GM21723 (cell line): ENCODE data around the gene GREB1.

Source experiments
- ATAC-seq: cut with Tn5 transposase; IDR thresholded peaks from one replicate; pipeline ENCODE4 v1.9.1; 2021; ENCODE audit warnings: mild to moderate bottlenecking, moderate library complexity; ENCODE audit not compliant: unreplicated experiment

Gene GREB1

DNA sequence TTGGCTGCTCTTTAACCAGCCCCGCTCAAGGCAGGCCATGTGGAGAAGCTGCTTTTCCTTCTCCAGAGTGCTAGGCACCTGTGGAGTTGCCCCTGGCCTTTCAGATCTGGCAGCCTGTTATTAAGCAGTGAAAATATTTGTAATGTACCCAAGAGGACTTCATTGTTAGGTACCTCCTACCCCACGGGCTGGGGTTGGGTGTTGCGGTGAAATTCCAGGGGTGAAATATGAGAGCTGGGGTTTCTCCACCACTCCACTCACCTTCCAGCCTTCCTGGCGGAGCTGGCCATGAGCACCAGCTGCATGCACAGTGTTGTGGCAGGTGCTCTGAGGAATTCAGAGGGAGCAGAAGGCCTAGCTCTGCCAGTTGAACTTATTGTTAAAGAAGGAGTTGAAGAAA is 97.0 kb downstream of the GREB1 start:
- ATAC-seq, result no peak

DNA sequence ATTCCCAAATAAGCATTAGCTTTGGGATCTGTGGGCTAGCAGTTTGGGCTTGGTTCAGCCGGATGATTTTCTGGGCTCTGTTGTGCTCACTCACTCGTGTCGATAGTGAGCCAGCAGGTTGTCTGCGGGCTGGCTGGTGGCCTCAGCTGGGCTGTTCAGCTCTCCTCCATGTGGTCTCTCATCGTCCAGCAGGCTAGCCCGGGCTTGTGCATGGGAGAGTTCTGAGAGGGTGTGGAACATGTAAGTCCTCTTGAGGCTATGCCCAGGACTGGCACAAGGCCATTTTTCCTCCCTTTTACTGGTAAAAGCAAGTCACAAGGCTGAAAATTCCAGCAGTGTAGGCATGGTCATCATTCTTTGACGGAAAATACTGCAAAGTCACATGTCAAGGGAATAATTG is 97.6 kb downstream of the GREB1 start:
- no peak for ATAC-seq

DNA sequence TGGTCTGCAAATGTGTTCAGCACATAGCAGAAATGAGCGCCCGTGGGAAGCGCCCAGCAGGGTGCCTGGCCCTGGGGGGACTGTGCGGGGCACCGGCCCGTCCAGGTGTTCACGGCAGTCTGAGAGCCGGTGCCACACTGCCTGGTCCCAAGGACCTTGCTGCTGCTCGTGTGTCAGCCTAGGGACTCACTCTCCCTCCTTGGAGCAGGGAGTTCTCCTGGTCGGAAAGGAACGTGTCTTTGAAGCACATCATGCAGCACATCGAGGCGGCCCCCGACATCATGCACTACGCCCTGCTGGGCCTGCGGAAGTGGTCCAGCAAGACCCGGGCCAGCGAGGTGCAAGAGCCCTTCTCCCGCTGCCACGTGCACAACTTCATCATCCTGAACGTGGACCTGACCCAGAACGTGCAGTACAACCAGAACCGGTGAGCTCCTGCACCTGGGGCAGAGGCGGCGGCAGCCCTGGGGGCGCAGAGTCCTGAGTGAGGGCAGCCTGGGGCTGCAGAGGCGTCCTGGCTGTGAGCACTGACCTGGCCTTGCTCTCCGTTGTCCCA is 100.2 kb downstream of the GREB1 start:
- ATAC-seq, result no peak

DNA sequence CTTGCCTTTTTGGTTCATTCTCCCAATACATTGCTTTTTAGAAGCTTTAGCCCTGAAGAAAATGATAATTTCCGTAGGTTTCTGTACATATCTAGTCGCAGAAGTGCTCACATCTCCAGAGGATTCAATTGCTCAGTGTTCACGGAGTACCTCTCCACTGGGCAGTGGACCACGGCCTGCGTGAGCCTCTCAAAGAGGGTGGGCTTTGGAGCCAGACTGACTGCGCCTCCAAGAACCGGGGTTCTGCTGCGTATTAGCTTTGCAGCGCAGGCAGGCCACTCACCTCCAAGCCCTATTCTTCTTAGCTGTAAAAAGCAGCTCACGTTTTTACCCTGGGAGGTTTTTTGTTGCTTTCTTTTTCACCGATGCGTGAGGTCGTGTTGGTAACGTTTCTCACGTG is 100.7 kb downstream of the GREB1 start:
- no peak for ATAC-seq

DNA sequence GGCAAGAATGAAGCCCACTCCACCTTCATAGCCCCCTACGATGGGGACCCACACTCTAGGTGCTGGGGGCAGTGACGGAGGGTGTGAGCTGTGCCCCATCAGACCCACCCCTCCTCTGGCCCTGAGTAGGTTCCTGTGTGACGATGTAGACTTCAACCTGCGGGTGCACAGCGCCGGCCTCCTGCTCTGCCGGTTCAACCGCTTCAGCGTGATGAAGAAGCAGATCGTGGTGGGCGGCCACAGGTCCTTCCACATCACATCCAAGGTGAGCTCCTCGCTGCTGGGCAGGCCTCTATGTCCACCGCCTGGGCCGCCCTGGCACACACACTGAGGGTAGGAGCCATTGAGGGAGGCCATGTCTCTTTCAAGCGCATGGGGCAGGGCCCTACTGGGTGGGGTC is 101.3 kb downstream of the GREB1 start:
- ATAC-seq, result no peak

DNA sequence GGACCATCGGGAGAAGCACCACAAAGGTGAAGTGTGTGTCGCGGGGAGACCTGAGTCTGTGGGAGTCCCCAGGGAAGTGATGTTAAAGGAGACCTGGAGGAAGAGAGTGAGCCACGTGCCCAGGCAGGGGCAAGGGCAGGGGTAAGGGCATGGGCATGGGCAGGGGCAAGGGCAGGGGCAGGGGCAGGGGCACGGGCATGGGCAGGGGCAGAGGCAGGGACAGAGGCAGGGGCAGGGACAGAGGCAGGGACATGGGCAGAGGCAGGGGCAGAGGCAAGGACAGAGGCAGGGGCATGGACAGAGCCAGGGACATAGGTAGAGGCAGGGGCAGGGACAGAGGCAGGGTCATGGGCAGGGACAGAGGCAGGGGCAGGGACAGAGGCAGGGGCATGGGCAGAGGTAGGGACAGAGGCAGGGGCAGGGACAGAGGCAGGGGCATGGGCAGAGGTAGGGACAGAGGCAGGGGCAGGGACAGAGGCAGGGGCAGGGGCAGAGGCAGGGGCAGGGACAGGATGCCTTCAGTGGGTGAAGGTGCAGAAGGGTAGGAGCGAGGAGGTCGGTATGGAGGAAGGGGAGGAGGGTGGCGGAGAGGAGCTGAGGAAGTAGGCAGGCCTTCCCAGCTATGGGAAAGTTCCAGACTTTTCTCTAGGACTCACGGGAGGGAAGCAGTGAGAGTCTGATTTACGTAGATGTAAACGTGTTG is 102.9 kb downstream of the GREB1 start:
- ATAC-seq, result no peak

DNA sequence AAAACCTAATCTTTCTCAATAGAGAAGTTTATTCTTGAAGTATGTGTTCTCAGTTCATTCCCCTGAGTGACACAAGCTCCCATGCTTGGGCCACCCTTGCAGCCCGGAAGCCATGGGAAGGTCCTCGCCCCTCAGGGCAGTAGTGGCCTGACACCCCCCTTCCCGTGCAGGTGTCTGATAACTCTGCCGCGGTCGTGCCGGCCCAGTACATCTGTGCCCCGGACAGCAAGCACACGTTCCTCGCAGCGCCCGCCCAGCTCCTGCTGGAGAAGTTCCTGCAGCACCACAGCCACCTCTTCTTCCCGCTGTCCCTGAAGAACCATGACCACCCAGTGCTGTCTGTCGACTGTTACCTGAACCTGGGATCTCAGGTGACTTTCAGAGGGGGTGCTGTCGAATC is 103.7 kb downstream of the GREB1 start:
- ATAC-seq, result no peak

DNA sequence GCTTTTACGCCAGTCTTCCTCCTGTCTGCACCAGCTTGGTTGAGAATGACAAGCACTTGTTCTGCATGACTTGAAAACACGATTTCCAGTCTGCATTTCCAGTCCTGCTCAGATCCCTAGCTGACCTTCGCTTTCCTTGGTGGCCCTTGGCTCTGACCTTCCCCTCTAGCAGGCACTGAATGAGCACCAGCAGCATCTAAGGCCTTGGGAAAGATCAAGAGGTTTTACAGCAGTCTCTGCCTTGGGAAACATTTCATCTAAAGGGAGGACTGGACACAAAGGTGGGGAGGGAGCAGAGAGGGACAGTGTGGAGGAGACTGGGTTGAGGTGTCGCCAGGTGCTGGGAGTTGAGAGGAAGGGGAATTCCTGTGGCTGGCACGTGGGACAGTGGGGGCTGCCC is 105.7 kb downstream of the GREB1 start:
- ATAC-seq, result no peak

DNA sequence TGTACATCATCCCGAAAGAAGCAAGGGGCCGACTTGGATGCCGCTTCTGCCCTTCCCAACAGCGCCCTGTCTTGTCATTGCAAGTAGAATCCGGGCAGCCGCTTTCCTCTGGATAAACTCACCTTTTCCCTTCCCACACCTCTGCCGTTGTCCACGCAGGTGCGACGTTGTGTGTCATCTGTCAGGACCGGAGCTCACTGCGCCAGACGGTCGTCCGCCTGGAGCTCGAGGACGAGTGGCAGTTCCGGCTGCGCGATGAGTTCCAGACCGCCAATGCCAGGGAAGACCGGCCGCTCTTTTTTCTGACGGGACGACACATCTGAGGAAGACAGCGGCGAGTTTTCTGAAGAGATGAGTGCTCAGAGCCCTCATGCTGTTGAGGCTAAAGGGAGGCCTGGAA is 106.3 kb downstream of the GREB1 start:
- ATAC-seq, result no peak

DNA sequence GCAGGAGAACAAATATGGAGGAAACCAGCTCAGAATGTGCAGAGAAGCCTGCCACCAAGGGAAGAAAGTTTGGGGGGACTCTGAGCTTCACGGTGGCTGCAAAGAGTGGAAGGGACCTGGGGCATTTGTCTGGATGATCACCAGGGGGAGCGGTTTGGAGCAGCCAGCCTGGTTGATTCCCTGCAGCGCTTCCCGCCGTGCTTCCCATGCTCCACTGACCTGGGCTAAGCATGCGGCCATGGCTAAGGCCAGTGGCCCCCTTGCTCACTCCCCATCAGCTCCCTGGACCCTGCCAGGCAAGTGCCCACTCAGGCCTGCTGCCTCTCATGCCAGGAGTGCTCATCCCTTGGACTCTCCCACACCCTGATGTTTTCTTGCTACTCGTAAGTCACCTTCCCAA is 109.1 kb downstream of the GREB1 start:
- no peak for ATAC-seq

DNA sequence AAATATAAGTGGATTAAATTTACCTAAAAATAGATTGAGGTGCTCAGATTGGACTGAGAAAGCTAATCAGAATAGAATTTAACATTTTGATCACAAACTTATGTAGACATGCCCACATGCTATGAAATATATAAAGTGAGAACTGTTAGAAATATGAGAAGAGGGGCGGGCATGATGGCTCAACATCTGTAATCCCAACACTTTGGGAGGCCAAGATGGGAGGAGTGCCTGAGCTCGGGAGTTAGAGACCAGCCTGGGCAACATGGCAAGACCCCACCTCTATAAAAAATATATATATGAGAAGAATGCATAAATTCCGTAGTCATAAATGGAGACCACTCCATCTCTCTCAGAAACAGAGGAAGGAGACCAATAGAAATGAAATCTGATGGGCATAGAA is 110.4 kb downstream of the GREB1 start:
- no peak for ATAC-seq

DNA sequence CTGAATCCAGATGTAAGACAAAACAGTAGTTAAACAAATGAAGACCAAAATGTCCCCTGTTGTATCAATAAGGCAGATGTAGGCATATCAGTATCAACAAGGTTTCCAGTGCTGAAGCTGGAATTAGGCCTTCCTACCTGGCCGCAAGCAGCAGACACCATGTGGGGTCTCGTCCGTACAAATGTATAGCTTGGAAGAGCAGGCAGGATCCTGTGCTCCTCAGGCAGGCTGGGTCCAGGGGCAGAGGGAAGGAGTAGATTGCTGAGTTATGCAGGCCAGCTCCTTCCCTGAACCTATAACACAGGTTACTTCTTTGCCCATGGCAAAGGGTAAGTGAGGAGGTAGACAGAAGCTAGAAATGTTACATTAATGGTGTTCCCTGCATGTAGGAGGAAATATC is 112.7 kb downstream of the GREB1 start:
- no peak for ATAC-seq

DNA sequence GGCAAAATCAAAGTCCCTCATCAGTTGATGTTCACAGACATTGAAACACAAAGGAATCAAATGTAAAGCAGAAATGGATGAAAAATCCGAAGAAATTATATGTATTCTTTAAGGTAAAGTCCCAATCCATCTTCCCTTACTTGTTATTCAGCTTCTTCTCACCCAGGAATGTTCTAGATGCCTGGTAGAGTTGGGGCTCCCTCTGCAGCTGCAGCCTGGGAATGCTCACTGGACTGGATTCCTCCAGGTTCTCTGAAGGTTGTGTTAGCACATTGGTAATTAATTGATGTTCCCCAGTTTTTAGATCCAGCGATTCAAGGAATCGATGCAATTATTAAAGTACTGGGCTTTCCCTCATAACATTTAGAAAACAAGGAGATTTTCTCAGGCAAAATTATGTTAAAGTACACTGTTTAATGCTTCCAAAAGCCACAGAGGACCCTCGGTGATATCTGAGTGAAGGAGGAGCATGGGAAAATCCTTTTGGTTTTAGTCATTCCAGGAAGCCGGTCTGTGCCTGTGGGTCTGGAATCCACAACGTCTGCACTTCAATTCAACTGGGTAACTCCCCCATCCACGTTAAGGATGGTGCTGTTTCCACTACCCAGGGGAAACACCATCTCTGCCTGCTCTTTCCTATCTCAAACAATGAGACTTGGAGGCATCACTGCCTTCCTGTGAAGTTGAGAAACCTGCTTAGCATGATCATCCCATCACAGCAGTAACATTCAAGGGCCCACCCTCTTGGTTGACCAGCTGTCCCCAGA is 114.2 kb downstream of the GREB1 start:
- no peak for ATAC-seq

DNA sequence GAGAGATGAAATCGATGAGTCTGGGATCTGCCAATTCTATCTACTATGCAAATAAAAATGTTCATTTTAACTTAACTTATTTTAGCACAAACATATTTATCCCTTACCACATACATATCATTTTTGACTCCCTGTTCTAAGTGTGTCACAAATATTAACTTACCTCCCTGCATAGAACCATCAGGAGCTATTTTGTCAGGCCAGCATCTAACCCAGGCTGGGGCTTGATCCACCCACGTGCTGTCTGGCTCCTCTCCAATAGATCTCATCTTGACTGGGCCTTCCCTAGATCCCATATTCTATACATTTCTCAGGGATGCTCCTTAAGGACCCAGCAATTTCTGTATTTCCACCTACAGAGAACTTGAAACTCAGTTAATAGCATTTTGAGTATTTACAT is 115.2 kb downstream of the GREB1 start:
- ATAC-seq, result no peak

DNA sequence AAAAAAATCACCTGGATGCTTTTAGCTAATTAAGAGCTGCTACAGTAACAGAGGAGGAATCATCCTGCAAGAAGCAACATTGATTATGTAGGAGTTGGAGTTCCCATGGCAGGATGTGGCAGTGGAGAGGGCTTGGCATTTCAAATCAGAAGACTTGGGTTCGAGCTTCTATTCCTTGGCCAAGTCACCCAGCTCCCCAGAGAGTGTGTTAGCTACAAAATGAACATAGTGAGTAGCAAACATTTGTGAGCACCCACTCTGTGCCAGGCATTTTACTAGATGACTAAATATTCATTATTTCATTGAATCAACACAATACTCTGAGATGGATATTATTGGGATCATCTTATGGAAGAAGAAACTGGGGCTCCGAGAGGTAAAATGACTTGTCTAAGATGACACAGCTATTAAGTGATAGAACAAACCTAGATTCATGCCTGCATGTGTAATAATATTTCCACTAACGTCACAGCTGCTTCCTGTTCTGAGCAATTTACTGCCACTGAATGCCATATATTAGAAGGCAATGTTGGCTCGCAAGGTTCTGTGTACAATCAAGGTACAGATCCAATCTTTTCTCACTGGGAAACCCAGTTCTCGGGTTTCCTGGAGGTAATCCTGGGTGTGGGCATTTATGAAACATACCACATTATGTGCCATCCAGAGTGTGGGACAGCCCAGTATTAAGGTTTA is 118.2 kb downstream of the GREB1 start:
- no peak for ATAC-seq

DNA sequence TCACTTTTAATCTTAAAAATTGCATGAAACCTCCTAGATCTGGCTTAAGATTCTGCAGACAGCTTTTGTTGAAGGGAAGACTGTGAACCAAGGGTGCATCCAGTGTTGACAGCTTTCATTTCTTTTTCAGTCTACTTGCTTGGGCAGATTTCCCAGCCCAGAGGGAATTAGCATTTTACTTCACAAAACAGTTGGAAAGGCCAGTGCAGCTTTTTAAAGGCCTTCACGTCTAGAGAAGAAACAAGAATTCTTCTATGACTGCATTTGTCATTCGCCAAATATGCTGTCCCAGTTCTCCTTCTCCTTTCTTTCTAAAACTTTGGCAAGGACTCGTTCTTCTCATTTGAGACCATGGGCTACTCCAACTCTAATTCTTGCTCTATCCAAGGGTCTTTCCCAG is 118.7 kb downstream of the GREB1 start:
- no peak for ATAC-seq

DNA sequence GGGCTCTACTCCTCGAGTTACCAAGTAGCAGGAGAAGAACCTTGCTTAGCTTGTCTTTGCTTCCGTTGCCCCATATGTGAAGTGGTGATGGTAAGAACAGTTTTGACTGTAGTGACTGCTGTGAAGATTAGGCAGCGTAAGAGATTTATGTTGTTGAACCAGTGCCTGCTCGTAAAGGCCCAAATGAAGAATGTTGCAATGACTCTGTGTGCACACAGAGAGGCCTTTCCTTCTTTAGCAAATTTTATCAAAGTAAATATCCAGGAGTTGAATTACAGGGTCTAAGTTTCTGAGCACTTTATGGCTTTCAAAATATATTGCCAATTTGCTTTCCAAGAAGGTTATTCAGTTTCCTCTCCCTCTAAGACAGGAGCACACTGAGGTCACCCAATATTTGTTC is 121.7 kb downstream of the GREB1 start:
- ATAC-seq, result no peak

DNA sequence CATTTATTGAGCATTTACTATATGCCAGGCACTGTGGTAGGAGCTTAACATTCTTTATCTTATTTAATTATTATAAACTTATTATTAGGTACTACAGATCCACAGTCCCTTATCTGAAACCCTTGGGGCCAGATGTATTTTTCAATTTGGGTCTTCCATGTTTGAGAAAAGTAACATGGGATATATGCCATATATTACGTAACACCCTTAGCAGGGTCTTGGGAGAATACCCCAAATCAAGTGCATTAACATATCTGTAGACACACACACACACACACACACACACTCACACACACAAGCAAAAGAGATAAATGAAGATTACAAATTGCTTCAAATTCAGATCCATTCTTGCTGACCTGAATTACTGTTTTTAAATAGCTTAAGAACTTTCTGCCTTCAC is 122.4 kb downstream of the GREB1 start:
- ATAC-seq, result no peak

DNA sequence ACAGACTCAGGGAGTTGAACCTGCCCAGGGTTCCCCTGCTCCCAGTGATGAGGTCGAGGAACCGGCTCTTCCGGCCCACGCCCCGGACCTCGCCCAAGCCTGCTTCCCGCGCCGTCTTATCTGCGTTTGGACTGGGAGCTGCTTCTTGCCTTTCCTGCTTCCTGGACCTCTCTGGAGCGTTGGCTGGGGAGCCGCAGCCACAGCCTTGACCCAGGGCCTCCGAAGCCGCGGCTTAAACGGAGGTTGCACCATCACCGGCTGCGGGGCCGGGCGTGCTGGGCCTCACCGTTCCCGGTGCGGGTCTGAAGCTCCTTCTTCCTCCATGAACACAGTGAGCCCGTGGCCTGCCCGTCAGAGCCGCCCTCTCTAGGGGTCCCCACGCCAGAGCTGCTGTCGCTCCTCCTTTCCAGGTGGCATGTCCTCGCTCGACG is 122.8 kb downstream of the GREB1 start:
- no peak for ATAC-seq

DNA sequence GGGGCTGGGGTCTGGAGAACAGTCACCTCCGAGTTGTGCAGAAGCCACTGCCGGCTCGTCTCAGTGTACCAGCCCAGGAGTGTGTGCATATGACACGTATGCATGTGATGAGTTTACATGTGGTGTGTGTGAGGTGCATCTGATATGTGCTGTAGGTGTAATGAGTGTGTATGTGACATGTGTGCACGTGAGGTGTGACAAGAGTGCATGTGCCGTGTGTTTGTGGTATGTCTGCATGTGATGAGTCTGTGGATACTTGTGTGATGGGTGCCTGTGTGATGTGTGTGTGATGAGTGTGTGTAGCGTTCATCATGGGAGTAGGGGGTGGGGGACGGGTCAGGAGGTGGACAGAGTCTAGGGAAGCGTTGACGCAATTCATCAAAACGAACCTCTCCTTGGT is 123.3 kb downstream of the GREB1 start:
- no peak for ATAC-seq

DNA sequence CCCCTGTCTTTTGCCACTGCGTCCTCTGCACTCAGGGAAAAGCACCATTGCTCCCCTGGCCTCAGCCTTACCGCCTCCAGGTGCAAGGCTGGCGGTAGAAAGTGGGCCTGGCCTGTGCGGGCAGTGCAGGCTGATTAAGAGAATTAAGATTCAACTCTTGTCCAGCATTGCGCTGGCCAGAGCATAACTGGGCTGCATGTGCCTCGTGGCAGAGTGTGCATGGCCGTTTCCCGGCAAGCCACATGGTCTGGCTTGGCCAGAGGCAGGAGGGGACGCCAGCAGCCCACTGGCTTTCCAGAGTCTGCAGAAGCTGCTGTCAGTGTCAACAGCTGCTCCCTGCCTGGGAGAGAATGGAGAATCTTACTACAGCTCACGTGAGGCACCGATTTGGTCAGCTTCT is 123.8 kb downstream of the GREB1 start:
- ATAC-seq, result no peak
